ENCODE measurements around the gene CHPF. TPM values are rescaled to one million over a fixed set of nuclear protein-coding genes. Genes with fewer than 3 reads are reported as not detected.
A peak's percentile ranks its signal among the peaks of the same experiment; 100 is the strongest.

The CHPF gene
- total RNA-seq, 1 experiment from 2014 or later: 87.3 TPM

DNA sequence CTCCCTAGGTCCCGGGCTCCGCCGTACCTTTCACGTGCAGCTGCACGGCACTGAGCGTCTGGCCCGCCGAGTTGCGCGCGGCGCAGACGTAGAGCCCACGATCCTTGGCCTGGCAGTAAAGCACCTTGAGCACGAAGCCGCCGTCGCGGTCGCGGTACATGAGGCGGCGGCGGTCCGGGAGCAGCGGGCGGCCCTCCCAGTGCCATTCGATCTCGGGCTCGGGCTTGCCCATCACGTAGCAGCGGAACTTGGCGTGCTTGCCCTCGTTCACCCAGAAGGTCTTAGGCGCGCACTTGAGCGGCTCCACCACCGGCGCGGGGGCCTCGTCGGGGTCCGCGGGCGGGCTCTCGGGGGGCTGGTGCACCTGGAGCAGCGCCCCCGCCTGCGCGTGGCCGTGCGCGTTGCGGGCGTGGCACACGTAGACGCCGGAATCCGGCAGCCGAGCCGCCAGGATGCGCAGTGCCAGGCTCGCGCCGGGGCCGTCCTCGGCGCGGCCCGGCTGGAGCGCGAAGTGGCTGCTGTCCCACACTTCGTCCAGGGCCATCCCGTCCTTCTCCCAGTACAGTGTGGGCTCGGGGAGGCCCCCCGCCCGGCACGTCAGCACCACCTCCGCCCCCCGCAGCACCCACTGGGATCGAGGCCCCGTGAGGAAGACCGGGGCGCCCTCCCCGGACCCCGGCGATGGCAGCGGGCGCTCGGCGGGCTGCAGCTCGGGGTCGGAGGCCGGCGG lies 26.8 kb upstream of the CHPF start:
- in situ Hi-C loops (cut with HindIII; ENCODE audit: low sequenced_read_pairs): no loop called here
- peak; percentile 46 for DNase-seq (ENCODE audit: low spot score)

DNA sequence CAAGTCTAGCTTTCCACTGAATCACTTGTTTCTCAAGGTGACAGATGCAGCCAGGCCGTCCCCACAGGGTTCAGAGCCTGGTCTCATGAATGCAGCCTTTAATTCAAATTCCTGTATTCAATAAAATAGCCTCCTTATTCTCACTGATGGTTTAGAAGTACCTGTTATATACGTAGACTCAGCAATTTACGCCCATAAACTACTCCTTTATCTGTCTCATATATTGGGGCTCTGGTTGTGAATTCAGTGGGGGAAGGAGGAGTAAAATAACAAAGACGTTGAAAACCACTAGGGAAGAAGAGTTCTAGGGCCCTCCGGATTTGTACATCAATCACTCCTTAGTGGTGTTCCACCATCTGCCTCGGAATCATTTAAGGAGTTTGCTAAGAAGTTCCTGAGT lies 26.0 kb upstream of the CHPF start:
- in situ Hi-C loops (cut with HindIII; ENCODE audit: low sequenced_read_pairs): no loop called here
- DNase-seq (ENCODE audit: low spot score): no peak

DNA sequence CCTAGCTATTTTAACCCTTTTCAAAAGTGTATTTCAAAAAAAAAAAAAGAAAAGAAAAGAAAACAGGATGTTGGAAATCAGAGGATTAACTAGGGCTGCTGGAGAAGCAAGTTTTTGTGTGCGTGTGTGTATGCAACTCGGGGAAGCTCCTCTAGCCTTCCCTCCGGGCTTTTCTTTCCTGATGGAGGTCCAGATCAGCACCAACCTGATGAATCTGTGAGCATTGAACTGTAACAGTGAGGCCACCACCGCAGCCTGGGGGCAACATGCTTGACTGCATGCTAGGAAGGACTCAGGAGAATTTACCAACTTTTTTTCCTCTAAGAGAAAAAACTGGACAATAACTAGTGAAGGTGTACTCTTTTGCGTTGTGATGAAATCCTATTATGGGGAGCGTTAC lies 25.4 kb upstream of the CHPF start:
- no peak for DNase-seq (ENCODE audit: low spot score)
- in situ Hi-C loops (cut with HindIII; ENCODE audit: low sequenced_read_pairs): no loop called here

DNA sequence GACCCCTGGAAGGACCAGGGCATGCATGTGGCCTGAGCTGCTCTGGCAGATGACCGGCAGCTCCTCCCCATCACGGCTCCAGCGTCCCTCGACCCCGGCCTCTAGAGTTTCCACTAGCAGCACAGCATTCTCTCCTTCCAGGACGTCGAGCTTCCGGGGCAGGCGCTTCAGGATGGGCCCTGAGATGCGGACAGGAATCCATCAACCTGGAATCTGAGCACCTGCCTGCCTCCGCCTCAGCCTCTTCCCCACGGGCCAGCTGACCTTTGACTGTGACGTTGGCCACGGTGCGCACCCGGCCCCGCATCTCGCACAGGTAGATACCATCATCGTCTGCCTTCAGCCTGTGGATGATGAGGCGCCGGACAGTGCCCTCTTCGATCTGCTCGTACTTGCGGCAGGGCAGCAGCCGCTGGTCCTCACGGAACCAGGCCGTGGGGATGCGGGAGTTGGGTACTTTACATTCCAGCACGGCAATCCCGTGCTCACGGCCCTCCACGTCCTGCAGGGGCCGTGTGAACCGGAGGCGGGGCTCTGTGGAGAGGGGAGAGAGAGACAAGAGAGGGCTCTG lies 24.3 kb upstream of the CHPF start:
- DNase-seq (ENCODE audit: low spot score): no peak
- in situ Hi-C loops (cut with HindIII; ENCODE audit: low sequenced_read_pairs): no loop called here

DNA sequence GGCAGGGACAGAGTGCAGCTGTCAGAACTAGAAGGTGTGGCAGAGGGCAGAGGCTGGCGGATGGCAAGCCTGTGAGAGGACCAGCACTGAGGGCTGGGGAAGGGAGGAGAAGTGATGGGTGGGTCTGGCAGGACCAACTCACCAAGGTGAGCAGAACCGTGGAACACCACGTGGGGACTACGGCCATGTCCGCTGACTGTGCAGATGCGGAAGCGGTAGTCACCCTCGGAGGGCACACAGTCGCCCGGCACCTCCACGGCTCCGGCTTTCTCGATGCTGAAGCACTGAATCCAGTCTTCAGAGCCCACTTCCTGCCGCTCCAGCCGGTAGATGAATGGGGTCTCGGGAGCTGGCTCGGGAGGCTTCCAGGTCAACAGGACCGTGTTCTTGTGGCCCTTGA lies 23.5 kb upstream of the CHPF start:
- in situ Hi-C loops (cut with HindIII; ENCODE audit: low sequenced_read_pairs): no loop called here
- DNase-seq (ENCODE audit: low spot score): no peak

DNA sequence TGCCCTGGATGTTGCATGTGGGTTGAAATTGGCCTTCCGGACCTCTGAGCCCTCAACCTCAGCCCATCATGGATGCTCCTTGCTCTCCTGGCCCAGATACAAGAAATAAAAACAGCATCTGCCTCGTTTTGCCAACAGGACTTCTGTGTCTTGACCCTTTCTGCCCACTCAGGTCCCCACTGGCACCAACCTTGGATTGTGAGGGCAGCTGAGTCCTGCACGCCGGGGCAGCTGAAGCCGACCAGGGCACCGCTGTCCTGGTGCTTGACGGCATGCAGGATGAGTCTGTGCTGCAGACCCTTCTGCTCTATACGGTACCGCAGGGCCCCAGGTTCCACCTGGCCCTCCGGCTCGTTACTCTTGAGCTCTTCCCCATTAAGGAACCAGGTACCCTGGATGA lies 23.0 kb upstream of the CHPF start:
- in situ Hi-C loops (cut with HindIII; ENCODE audit: low sequenced_read_pairs): no loop called here
- no peak for DNase-seq (ENCODE audit: low spot score)

- in situ Hi-C loops (cut with HindIII; ENCODE audit: low sequenced_read_pairs): no loop called here
These were observed 21.8 kb upstream of the CHPF start for GRCh38 chr2:219565130-219566080.

GRCh38 chr2:219563271-219563928 lies 19.8 kb upstream of the CHPF start:
- in situ Hi-C loops (cut with HindIII; ENCODE audit: low sequenced_read_pairs): no loop called here
- DNase-seq (ENCODE audit: low spot score): no peak

More at GRCh38 chr2:219565130-219566080, 21.8 kb upstream of the CHPF start:
- DNase-seq (ENCODE audit: low spot score): no peak

- in situ Hi-C loops (cut with HindIII; ENCODE audit: low sequenced_read_pairs): no loop called here
- no peak for DNase-seq (ENCODE audit: low spot score)
These were observed 18.7 kb upstream of the CHPF start for GRCh38 chr2:219562049-219563020.

DNA sequence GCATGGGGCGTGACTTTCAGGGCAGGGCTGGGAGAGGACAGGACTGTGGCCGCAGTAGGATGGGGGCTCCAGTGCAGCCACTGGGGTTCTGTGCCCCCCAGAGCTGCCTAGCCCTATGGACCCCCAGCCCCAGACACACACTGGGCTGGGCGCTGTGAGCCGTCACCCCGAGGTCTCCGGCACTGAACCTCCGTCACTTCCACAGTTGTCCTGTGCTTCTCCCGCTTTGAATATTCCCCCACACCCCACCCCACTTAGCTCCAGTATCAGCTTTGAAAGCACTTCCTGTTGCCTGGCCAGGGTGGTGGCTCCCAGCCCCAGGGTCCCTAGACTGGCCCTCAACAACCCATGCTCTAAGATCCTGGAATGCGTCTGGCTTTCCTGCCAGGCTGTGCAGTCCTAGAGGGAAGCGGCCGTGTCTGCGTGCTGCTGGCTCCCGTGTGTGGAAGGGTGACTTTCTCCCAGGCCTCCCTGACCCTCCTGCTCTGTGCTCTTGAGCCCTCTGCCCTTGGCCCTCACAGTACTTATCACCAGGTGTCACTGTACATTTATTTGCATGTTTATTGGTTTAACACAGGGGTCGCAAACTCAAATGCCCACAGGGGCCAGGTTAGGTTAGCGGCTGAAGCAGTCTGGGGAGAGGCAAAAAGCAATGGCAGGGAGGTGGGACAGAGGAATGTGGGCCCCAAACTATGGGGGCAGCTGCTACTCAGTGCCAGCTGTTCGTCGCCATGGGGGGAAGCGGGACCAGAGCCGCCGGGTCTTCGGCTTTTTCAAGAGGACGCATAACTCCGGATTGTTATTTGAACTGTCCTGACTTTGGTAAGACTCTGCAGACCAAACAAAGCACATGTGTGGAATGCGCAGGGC lies 17.8 kb upstream of the CHPF start:
- no peak for DNase-seq (ENCODE audit: low spot score)

DNA sequence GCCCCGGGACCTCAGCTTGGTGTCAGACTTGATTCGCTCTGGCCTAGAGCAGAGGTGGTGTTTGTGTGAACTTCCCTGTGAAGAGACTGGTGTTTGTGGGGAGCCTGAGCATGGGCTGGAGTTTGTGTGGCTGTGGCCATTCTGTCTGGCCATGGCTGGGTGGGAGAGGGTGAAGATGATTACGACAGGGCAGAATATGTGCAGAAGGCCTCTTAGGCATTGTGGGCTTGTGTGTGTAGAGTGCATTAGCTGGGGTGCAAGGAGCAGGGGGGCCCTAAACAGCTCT lies 17.2 kb upstream of the CHPF start:
- in situ Hi-C loops (cut with HindIII; ENCODE audit: low sequenced_read_pairs): no loop called here
- no peak for DNase-seq (ENCODE audit: low spot score)

More for the DNA sequence above, 17.8 kb upstream of the CHPF start:
- in situ Hi-C loops (cut with HindIII; ENCODE audit: low sequenced_read_pairs): no loop called here

DNA sequence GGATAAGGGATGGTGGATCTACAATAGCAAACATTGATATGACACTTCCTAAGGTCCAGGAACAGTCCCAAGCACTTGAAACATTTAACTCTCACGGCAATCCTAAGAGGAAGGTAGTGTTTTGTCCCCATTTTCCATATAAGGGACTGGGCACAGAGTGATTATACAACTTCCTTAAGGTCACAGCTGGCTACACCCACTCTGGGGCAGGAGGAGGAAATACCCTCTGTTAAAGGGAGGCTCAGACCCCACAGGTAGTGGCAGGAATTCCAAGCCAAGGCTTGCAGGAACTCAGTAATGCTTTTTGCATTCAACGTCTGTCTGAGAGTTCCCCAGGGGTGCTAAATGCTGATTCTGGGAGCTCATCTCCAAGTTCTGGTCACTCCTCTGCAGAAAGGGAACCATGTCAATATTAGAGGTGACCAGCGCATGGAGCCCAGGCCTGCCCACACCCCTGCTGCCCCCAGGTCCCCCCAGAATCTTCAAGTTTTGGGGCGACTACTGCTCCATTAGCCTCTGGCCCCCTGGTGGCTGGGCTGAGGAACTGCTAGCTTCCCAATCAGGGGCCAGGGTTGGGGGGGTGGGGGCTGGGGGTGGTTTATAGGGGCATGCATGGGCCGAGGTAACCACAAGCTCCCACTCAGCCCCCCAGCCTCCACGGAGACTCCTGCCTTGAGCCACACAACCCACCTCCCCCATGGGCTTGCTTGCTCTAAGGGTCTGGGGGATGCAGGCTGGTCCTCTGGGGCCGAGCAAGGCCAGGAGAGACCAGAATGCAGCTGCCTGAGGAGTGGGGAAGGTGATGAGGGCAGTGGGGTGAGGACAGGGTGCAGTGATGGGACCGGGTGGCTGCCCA lies 16.7 kb upstream of the CHPF start:
- in situ Hi-C loops (cut with HindIII; ENCODE audit: low sequenced_read_pairs): no loop called here
- no peak for DNase-seq (ENCODE audit: low spot score)

DNA sequence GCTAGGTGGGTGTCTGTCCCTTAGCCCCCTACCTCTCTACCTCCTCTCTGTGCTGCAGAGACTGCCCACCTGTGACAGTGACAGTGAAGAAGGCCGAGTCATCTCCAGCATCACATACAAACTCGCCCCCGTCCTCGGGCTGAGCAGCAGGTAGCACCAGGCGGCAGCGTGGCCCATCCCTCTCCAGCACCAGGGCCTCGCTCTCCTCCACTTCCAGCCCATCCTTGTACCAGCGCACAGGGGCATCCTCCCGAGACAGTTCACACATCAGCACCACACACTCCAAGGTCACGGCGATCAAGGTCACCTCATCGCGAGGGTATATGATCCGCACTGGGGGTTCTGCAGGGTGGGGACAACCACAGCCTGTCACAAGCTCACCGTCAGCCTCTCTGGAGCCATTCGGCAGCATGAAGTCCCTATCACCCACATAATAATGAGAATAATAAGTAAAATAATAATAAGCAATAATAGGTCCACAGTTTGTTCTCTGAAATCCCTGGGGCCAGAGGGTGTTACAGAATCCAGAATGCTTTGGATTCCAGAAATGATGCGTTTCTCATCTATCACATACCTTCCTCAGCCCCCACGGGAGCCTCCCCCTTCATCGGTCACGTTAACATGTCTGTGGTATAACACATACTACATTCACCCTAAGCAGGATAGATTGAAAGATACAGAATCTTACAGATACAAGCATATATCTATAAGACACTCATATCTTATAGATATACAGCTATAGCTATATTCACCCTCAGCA lies 15.7 kb upstream of the CHPF start:
- DNase-seq (ENCODE audit: low spot score): no peak
- in situ Hi-C loops (cut with HindIII; ENCODE audit: low sequenced_read_pairs): no loop called here

DNA sequence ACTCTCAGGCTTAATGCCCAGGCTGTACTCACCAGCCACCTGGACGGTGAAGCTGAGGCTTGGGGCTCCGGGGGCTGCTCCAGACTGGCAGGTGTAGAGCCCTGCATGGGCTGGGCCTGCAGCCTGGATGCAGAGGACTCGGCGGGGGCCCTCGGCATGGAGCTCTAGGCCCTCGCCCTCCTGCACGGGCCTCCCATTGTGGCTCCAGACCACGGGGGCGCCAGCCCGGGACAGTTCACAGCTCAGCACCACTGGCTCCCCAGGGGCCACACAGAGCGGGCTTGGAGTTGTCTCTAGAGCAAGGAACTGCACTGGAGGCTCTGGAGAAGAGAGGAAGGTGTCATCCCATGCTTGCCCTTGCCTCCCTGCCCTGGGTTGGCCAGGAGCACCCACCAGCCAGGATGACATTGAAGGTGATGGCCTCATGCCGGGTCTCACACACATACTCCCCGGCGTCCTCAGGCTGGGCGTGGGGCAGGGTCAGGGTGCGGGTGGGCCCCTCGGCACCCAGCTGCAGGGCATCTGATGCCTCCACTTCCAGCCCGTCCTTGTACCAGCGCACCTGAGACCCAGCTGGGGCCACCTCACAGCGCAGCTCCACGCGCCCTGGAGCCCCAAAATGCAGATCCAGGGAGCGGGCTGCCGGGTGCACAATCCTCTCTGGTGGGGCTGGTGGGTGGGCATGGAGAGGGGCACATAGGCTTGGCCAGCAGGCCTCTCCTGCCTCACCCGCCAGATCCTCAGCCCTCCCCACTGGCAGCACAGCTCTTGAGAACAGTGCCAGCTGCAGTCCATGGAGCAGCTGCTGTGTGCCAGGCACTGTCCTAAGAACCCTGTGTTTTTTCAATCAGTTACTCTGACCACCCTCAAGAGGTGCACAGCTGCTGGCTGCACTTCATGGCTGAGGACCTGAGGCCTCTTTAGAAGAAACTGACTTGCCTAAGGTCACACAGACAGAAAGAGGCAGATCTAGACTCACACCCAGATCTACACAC lies 14.5 kb upstream of the CHPF start:
- in situ Hi-C loops (cut with HindIII; ENCODE audit: low sequenced_read_pairs): no loop called here
- DNase-seq (ENCODE audit: low spot score): no peak

DNA sequence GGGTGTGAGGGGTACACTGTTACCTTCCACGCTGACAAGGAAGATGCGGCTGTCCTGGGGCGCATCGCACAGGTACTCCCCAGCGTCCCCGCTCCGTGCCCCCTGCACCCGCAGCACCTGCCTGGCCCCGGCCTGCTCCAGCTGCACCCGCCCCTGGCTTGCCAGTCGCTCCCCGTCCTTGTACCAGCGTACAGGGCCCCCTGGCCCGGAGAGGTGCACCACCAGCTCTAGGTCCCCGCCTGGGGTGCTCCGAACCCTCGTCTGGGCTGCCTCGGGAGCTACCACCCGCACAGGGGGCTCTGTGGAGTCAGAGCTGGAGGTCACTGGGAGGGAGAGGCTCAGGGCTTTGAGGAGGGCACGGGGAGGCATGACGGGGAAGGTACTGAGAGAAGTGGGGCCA lies 13.7 kb upstream of the CHPF start:
- DNase-seq (ENCODE audit: low spot score): no peak
- in situ Hi-C loops (cut with HindIII; ENCODE audit: low sequenced_read_pairs): no loop called here

All from G401 (cell line).